Activated naive CD8-positive, alpha-beta T cell treated with anti-CD3 and anti-CD28 coated beads for 36 hours (primary cell): Measurements from ENCODE around the gene KNTC1. TPM values are rescaled to one million over a fixed set of nuclear protein-coding genes. Genes with fewer than 3 reads are reported as not detected.
"Not testable (repeated sequence)": the region's sequence is repeated elsewhere in the genome, so short reads cannot be mapped to it uniquely, and the experiment has no call there.

Source experiments
- DNase-seq: peaks from one replicate; pipeline ENCODE4 v3.0.0; 2021
- H3K27ac Mint-ChIP-seq: one replicate; pipeline ENCODE4 v1.8.0; 2022; ENCODE audit warnings: mild to moderate bottlenecking, moderate library complexity, mixed read lengths
- H3K27me3 Mint-ChIP-seq: one replicate; pipeline ENCODE4 v1.8.0; 2022; ENCODE audit warnings: mild to moderate bottlenecking, mixed read lengths
- H3K36me3 Mint-ChIP-seq: one replicate; pipeline ENCODE4 v1.8.0; 2021; ENCODE audit warnings: mild to moderate bottlenecking, mixed read lengths
- H3K4me1 Mint-ChIP-seq: one replicate; pipeline ENCODE4 v1.8.0; 2021; ENCODE audit warnings: mixed read lengths
- H3K4me3 Mint-ChIP-seq: one replicate; pipeline ENCODE4 v1.8.0; 2022; ENCODE audit warnings: mild to moderate bottlenecking, moderate library complexity, mixed read lengths
- H3K9me3 Mint-ChIP-seq: one replicate; pipeline ENCODE4 v1.8.0; 2022; ENCODE audit warnings: mixed read lengths
- total RNA-seq, 2 experiments: library from RNA; stranded (reverse); gene quantifications; one replicate each; pipeline ENCODE4 v1.2.3, GENCODE V29; 2021

Gene KNTC1
- total RNA-seq = 10 to 100 TPM; 85.9 to 89.9 TPM

GRCh38 chr12:122526683-122527477 lies at the start of gene KNTC1, which contains the start of gene RSRC2:
TSS of gene KNTC1 (plus strand) at chr12:122527249. CDS start at chr12:122530064, 2,815 bp downstream.
TSS of gene RSRC2 (minus strand) at chr12:122526936. CDS start at chr12:122526853, 83 bp downstream.
- peaks cover 41% of the 10 kb centered on the region for H3K36me3 Mint-ChIP-seq
- peak; percentile 97 for DNase-seq
- no peak within 1 kb of the TSS for H3K27ac Mint-ChIP-seq
- H3K9me3 Mint-ChIP-seq = no peaks in the 10 kb centered on the region
- H3K4me1 Mint-ChIP-seq = peaks cover 35% of the 10 kb centered on the region
- H3K27me3 Mint-ChIP-seq = no peaks in the 10 kb centered on the region
- H3K4me3 Mint-ChIP-seq = no peak within 1 kb of the TSS

GRCh38 chr12:122480753-122481152 lies 46.3 kb upstream of the KNTC1 start:
- DNase-seq = no peak
- Mint-ChIP-seq H3K4me1 (peaks cover 12% of the 10 kb centered on the region), H3K9me3 (no peaks in the 10 kb centered on the region), H3K27ac (no peak overlapping the region), H3K27me3 (no peaks in the 10 kb centered on the region), H3K4me3 (no peak overlapping the region), H3K36me3 (peaks cover 27% of the 10 kb centered on the region)

- Mint-ChIP-seq H3K27ac (no peak overlapping the region), H3K36me3 (peaks cover 22% of the 10 kb centered on the region), H3K9me3 (no peaks in the 10 kb centered on the region), H3K4me3 (no peak overlapping the region), H3K4me1 (peaks cover 10% of the 10 kb centered on the region), H3K27me3 (no peaks in the 10 kb centered on the region)
- DNase-seq = no peak
Observed at GRCh38 chr12:122481861-122482260, 45.2 kb upstream of the KNTC1 start.

- H3K4me1 Mint-ChIP-seq = peaks cover 10% of the 10 kb centered on the region
- no peaks in the 10 kb centered on the region for H3K27me3 Mint-ChIP-seq
- H3K9me3 Mint-ChIP-seq = no peaks in the 10 kb centered on the region
- peaks cover 22% of the 10 kb centered on the region for H3K36me3 Mint-ChIP-seq
- H3K4me3 Mint-ChIP-seq = no peak overlapping the region
- no peak for DNase-seq
- H3K27ac Mint-ChIP-seq = no peak overlapping the region
Observed at GRCh38 chr12:122483969-122484368, 43.1 kb upstream of the KNTC1 start.

GRCh38 chr12:122484385-122484784 lies 42.7 kb upstream of the KNTC1 start:
- not testable (repeated sequence) for DNase-seq, H3K27me3 Mint-ChIP-seq, H3K27ac Mint-ChIP-seq, H3K9me3 Mint-ChIP-seq, H3K4me3 Mint-ChIP-seq
- H3K4me1 Mint-ChIP-seq = peaks cover 10% of the 10 kb centered on the region
- peaks cover 23% of the 10 kb centered on the region for H3K36me3 Mint-ChIP-seq

- peaks cover 10% of the 10 kb centered on the region for H3K4me1 Mint-ChIP-seq
- not testable (repeated sequence) for DNase-seq, H3K27ac Mint-ChIP-seq, H3K4me3 Mint-ChIP-seq, H3K27me3 Mint-ChIP-seq, H3K9me3 Mint-ChIP-seq
- H3K36me3 Mint-ChIP-seq = peaks cover 23% of the 10 kb centered on the region
Observed at GRCh38 chr12:122486360-122486759, 40.7 kb upstream of the KNTC1 start.

- H3K4me1 Mint-ChIP-seq = peaks cover 10% of the 10 kb centered on the region
- H3K4me3 Mint-ChIP-seq = no peak overlapping the region
- H3K27ac Mint-ChIP-seq = no peak overlapping the region
- no peaks in the 10 kb centered on the region for H3K9me3 Mint-ChIP-seq
- DNase-seq = no peak
- peaks cover 26% of the 10 kb centered on the region for H3K36me3 Mint-ChIP-seq
- no peaks in the 10 kb centered on the region for H3K27me3 Mint-ChIP-seq
Observed at GRCh38 chr12:122486805-122487426, 40.1 kb upstream of the KNTC1 start.

- H3K9me3 Mint-ChIP-seq, H3K27ac Mint-ChIP-seq, H3K27me3 Mint-ChIP-seq, H3K4me3 Mint-ChIP-seq, DNase-seq: not testable (repeated sequence)
- peaks cover 11% of the 10 kb centered on the region for H3K4me1 Mint-ChIP-seq
- H3K36me3 Mint-ChIP-seq = peaks cover 28% of the 10 kb centered on the region
Observed at GRCh38 chr12:122487807-122488206, 39.2 kb upstream of the KNTC1 start.

- no peaks in the 10 kb centered on the region for H3K9me3 Mint-ChIP-seq
- H3K36me3 Mint-ChIP-seq = peaks cover 28% of the 10 kb centered on the region
- no peak overlapping the region for H3K27ac Mint-ChIP-seq
- peaks cover 2% of the 10 kb centered on the region for H3K4me1 Mint-ChIP-seq
- H3K27me3 Mint-ChIP-seq = no peaks in the 10 kb centered on the region
- no peak for DNase-seq
- H3K4me3 Mint-ChIP-seq = no peak overlapping the region
Observed at GRCh38 chr12:122489038-122489437, 38.0 kb upstream of the KNTC1 start.

GRCh38 chr12:122491991-122492390 lies 35.1 kb upstream of the KNTC1 start:
- Mint-ChIP-seq H3K36me3 (peaks cover 26% of the 10 kb centered on the region), H3K27ac (no peak overlapping the region), H3K27me3 (no peaks in the 10 kb centered on the region), H3K4me3 (no peak overlapping the region), H3K9me3 (no peaks in the 10 kb centered on the region), H3K4me1 (peaks cover 7% of the 10 kb centered on the region)
- DNase-seq = no peak

GRCh38 chr12:122493222-122493621 lies 33.8 kb upstream of the KNTC1 start:
- not testable (repeated sequence) for H3K27me3 Mint-ChIP-seq, H3K9me3 Mint-ChIP-seq, H3K27ac Mint-ChIP-seq, DNase-seq, H3K4me3 Mint-ChIP-seq
- peaks cover 29% of the 10 kb centered on the region for H3K36me3 Mint-ChIP-seq
- H3K4me1 Mint-ChIP-seq = peaks cover 11% of the 10 kb centered on the region

- H3K27ac Mint-ChIP-seq = no peak overlapping the region
- H3K36me3 Mint-ChIP-seq = peaks cover 38% of the 10 kb centered on the region
- no peak overlapping the region for H3K4me3 Mint-ChIP-seq
- no peaks in the 10 kb centered on the region for H3K9me3 Mint-ChIP-seq
- peaks cover 18% of the 10 kb centered on the region for H3K4me1 Mint-ChIP-seq
- no peak for DNase-seq
- no peaks in the 10 kb centered on the region for H3K27me3 Mint-ChIP-seq
Observed at GRCh38 chr12:122495258-122495657, 31.8 kb upstream of the KNTC1 start.

GRCh38 chr12:122499991-122500684 lies 26.9 kb upstream of the KNTC1 start:
- DNase-seq = peak; percentile 47
- Mint-ChIP-seq H3K27me3 (no peaks in the 10 kb centered on the region), H3K27ac (peak overlapping the region; percentile 99), H3K9me3 (no peaks in the 10 kb centered on the region), H3K4me3 (peak overlapping the region; percentile 91), H3K36me3 (peaks cover 50% of the 10 kb centered on the region), H3K4me1 (peaks cover 30% of the 10 kb centered on the region)

GRCh38 chr12:122500685-122501488 lies 26.2 kb upstream of the KNTC1 start, which contains the start of gene ZCCHC8:
TSS of gene ZCCHC8 (minus strand) at chr12:122500932. CDS start at chr12:122500840, 92 bp downstream.
- H3K9me3 Mint-ChIP-seq = no peaks in the 10 kb centered on the region
- H3K27ac Mint-ChIP-seq = peak within 1 kb of the TSS; percentile 99
- peak within 1 kb of the TSS; percentile 91 for H3K4me3 Mint-ChIP-seq

More at GRCh38 chr12:122500685-122501488, 26.2 kb upstream of the KNTC1 start, which contains the start of gene ZCCHC8:
- H3K36me3 Mint-ChIP-seq = peaks cover 46% of the 10 kb centered on the region
- DNase-seq = peak; percentile 97
- H3K4me1 Mint-ChIP-seq = peaks cover 30% of the 10 kb centered on the region
- no peaks in the 10 kb centered on the region for H3K27me3 Mint-ChIP-seq
